HEK293 (cell line): ENCODE measurements around the gene SSBP1.

Experiments used
- CTCF ChIA-PET: fragments of 350-600 bp; formaldehyde crosslinking; extraction: SDS; loops from one replicate; lab custom pipeline; 2021; ENCODE audit warnings: antibody characterized with exemption; lab: Yijun Ruan, JAX
- POLR2A ChIA-PET: fragments of 300-600 bp; formaldehyde crosslinking; extraction: SDS; loops from one replicate; lab custom pipeline; 2020; ENCODE audit warnings: antibody characterized with exemption, inconsistent platforms; lab: Yijun Ruan, JAX
- H3K27ac ChIP-seq: fragments of 200-500 bp; sonication (Bioruptor generic); 2 replicates; pipeline ENCODE4 v1.5.1; 2014; ENCODE audit warnings: low read depth, low read length, control low read depth, inconsistent platforms; ENCODE audit errors: extremely low read depth
- H3K36me3 ChIP-seq, 2 experiments: fragments of 200-500 bp in 1 of 2; sonication (Bioruptor generic) in 1 of 2; 1 replicate in 1 of 2; 2 replicates in 1 of 2; pipeline ENCODE4 v1.5.1; 2014 to 2017; ENCODE audit warnings: inconsistent platforms in 2 of 2, low read length in 2 of 2; ENCODE audit not compliant: control insufficient read depth in 2 of 2, insufficient read depth in 1 of 2
- H3K4me1 ChIP-seq: fragments of 200-500 bp; sonication (Bioruptor generic); 2 replicates; pipeline ENCODE4 v1.5.1; 2014; ENCODE audit warnings: mild to moderate bottlenecking, low read length, inconsistent platforms; ENCODE audit not compliant: control insufficient read depth, insufficient read depth
- H3K4me3 ChIP-seq: 2 replicates; pipeline ENCODE4 v1.5.1; 2011; ENCODE audit warnings: low read depth, mild to moderate bottlenecking, control low read depth, low read length, moderate library complexity
- H3K9me3 ChIP-seq: fragments of 200-500 bp; sonication (Bioruptor generic); 2 replicates; pipeline ENCODE4 v1.5.1; 2014; ENCODE audit warnings: low read depth, low read length, inconsistent platforms; ENCODE audit not compliant: control insufficient read depth, insufficient read depth
- BCL11A ChIP-seq: fragments of 450-650 bp; formaldehyde crosslinking; IDR thresholded peaks from 2 replicates; pipeline ENCODE4 v1.5.1; 2016; ENCODE audit warnings: low read depth, missing biosample characterization, missing genetic modification characterization
- GLI2 ChIP-seq: fragments of 450-650 bp; formaldehyde crosslinking; IDR thresholded peaks from 2 replicates; pipeline ENCODE4; 2017; ENCODE audit warnings: missing biosample characterization, missing genetic modification characterization, low read depth, borderline replicate concordance
- KLF8 ChIP-seq: fragments of 450-650 bp; formaldehyde crosslinking; IDR thresholded peaks from 2 replicates; pipeline ENCODE4 v1.5.1; 2016; ENCODE audit warnings: missing biosample characterization, missing genetic modification characterization
- REST ChIP-seq: fragments of 450-650 bp; formaldehyde crosslinking; IDR thresholded peaks from 2 replicates; pipeline ENCODE4 v1.5.1; 2016; ENCODE audit warnings: missing biosample characterization, missing genetic modification characterization
- SETDB1 ChIP-seq: IDR thresholded peaks from one replicate; pipeline ENCODE4 v1.6.1; 2017; ENCODE audit warnings: mild to moderate bottlenecking, low read length, moderate library complexity, mixed read lengths; ENCODE audit not compliant: insufficient read length
- SP2 ChIP-seq: fragments of 450-650 bp; formaldehyde crosslinking; IDR thresholded peaks from 2 replicates; pipeline ENCODE4 v1.5.1; 2016; ENCODE audit warnings: missing biosample characterization, missing genetic modification characterization
- TRIM28 ChIP-seq: IDR thresholded peaks from 2 replicates; pipeline ENCODE4 v1.6.1; 2011; ENCODE audit warnings: low read length, control low read depth, borderline replicate concordance
- ZBTB21 ChIP-seq: fragments of 450-650 bp; formaldehyde crosslinking; IDR thresholded peaks from 2 replicates; pipeline ENCODE4 v1.5.1; 2017; ENCODE audit warnings: missing biosample characterization, missing genetic modification characterization
- ZNF18 ChIP-seq: fragments of 450-650 bp; formaldehyde crosslinking; IDR thresholded peaks from 2 replicates; pipeline ENCODE4 v1.5.1; 2016; ENCODE audit warnings: missing biosample characterization, missing genetic modification characterization
- ZNF274 ChIP-seq, 2 experiments: fragments of 200-500 bp in 1 of 2; fragments of 450-650 bp in 1 of 2; sonication (Bioruptor generic) in 1 of 2; formaldehyde crosslinking in 1 of 2; IDR thresholded peaks; 2 replicates each; pipeline versions ENCODE4 v1.5.1 to v1.6.1; 2014 to 2016; ENCODE audit warnings: borderline replicate concordance in 1 of 2, inconsistent platforms in 1 of 2, low read length in 1 of 2, missing biosample characterization in 1 of 2, missing genetic modification characterization in 1 of 2
- ZNF311 ChIP-seq: fragments of 450-650 bp; formaldehyde crosslinking; IDR thresholded peaks from 2 replicates; pipeline ENCODE4 v1.5.1; 2017; ENCODE audit warnings: missing biosample characterization, missing genetic modification characterization, borderline replicate concordance
- ZNF350 ChIP-seq: fragments of 450-650 bp; formaldehyde crosslinking; IDR thresholded peaks from 2 replicates; pipeline ENCODE4 v1.5.0; 2017; ENCODE audit warnings: missing biosample characterization, mild to moderate bottlenecking, missing genetic modification characterization
- ZNF37A ChIP-seq: fragments of 450-650 bp; IDR thresholded peaks from 2 replicates; pipeline ENCODE4 v1.5.1; 2018; ENCODE audit warnings: missing biosample characterization, missing genetic modification characterization
- ZNF394 ChIP-seq: fragments of 450-650 bp; formaldehyde crosslinking; IDR thresholded peaks from 2 replicates; pipeline ENCODE4 v1.5.1; 2016; ENCODE audit warnings: missing biosample characterization, missing genetic modification characterization, mild to moderate bottlenecking, moderate library complexity, borderline replicate concordance
- ZNF398 ChIP-seq: fragments of 450-650 bp; formaldehyde crosslinking; IDR thresholded peaks from 2 replicates; pipeline ENCODE4 v1.5.1; 2017; ENCODE audit warnings: missing biosample characterization, missing genetic modification characterization
- ZNF488 ChIP-seq: fragments of 450-650 bp; formaldehyde crosslinking; IDR thresholded peaks from 2 replicates; pipeline ENCODE4 v1.5.1; 2016; ENCODE audit warnings: missing biosample characterization, missing genetic modification characterization
- ZNF555 ChIP-seq: fragments of 450-650 bp; formaldehyde crosslinking; conservative IDR thresholded peaks from 2 replicates; pipeline ENCODE4 v1.5.1; 2017; ENCODE audit warnings: missing biosample characterization, mild to moderate bottlenecking, missing genetic modification characterization, inconsistent platforms
- ZNF645 ChIP-seq: fragments of 450-650 bp; formaldehyde crosslinking; IDR thresholded peaks from 2 replicates; pipeline ENCODE4; 2016; ENCODE audit warnings: missing biosample characterization, missing genetic modification characterization
- ZNF670 ChIP-seq: fragments of 450-650 bp; formaldehyde crosslinking; IDR thresholded peaks from 2 replicates; pipeline ENCODE4 v1.5.1; 2016; ENCODE audit warnings: missing biosample characterization, missing genetic modification characterization, low read depth
- ZNF747 ChIP-seq: fragments of 450-650 bp; formaldehyde crosslinking; IDR thresholded peaks from 2 replicates; pipeline ENCODE4 v1.5.1; 2016; ENCODE audit warnings: missing biosample characterization, missing genetic modification characterization
- ZNF837 ChIP-seq: fragments of 450-650 bp; formaldehyde crosslinking; IDR thresholded peaks from 2 replicates; pipeline ENCODE4 v1.5.1; 2016; ENCODE audit warnings: missing biosample characterization, missing genetic modification characterization
- ZSCAN23 ChIP-seq: fragments of 450-650 bp; formaldehyde crosslinking; IDR thresholded peaks from 2 replicates; pipeline ENCODE4 v1.5.1; 2016; ENCODE audit warnings: missing biosample characterization, missing genetic modification characterization

The SSBP1 gene

GRCh38 chr7:141715018-141715417 is 23.1 kb upstream of the SSBP1 start (continued):
- no peak for TF ChIP-seq SETDB1
- no peak for TF ChIP-seq ZNF274 (IDR thresholded peaks at IDR 0.05; ENCODE audit: low read length)
- TF ChIP-seq ZNF274 (tag by site-specific recombination; IDR thresholded peaks at IDR 0.05; ENCODE audit: borderline replicate concordance) = no peak
- no peak for TF ChIP-seq ZNF488 (tag by site-specific recombination)

GRCh38 chr7:141715794-141716689 is 22.1 kb upstream of the SSBP1 start:
- Histone ChIP-seq H3K27ac (no peak overlapping the region), H3K4me3 (no peak overlapping the region), H3K9me3 (no peaks in the 10 kb centered on the region), H3K36me3 (no peaks in the 10 kb centered on the region), H3K4me1 (no peaks in the 10 kb centered on the region)
- ChIA-PET CTCF (interaction anchor here (0.7 to 1.5 kb wide), 2 partner anchors 62 to 214 kb away, joined by 4 to 8 read pairs; no protein-coding TSS in a partner anchor), POLR2A (no interaction called here)
- no peak for TF ChIP-seq GLI2 (tag by site-specific recombination)
- TF ChIP-seq BCL11A (tag by site-specific recombination) = no peak
- no peak for TF ChIP-seq ZSCAN23 (tag by site-specific recombination)
- no peak for TF ChIP-seq ZNF311 (tag by site-specific recombination)
- TF ChIP-seq REST = peak; percentile 93
- TF ChIP-seq ZNF747 (tag by site-specific recombination) = no peak
- no peak for TF ChIP-seq ZNF394 (tag by site-specific recombination)
- TF ChIP-seq ZNF398 (tag by site-specific recombination) = 0 out of 2 replicates have a peak, but pooled peaks have one; percentile 32
- no peak for TF ChIP-seq ZNF18 (tag by site-specific recombination)

GRCh38 chr7:141717450-141717849 is 20.7 kb upstream of the SSBP1 start:
- CTCF ChIA-PET = interaction anchor here (1.0 kb wide), 1 partner anchor 20 kb away, joined by 4 read pairs; no protein-coding TSS in a partner anchor
- no peaks in the 10 kb centered on the region for H3K4me1 ChIP-seq
- TF ChIP-seq ZNF645 (tag by site-specific recombination) = no peak
- TF ChIP-seq ZBTB21 (tag by site-specific recombination) = no peak
- no peak for TF ChIP-seq ZNF350 (tag by site-specific recombination)
- TF ChIP-seq ZNF670 (tag by site-specific recombination) = no peak
- TF ChIP-seq ZNF37A (tag by site-specific recombination) = no peak
- TF ChIP-seq KLF8 (tag by site-specific recombination) = no peak
- no peak for TF ChIP-seq TRIM28
- no peak for TF ChIP-seq ZNF555 (tag by site-specific recombination)
- TF ChIP-seq SP2 = no peak
- no peak for TF ChIP-seq ZNF837

More at GRCh38 chr7:141717450-141717849, 20.7 kb upstream of the SSBP1 start:
- H3K4me3 ChIP-seq = no peak overlapping the region
- H3K9me3 ChIP-seq = no peaks in the 10 kb centered on the region
- POLR2A ChIA-PET = no interaction called here
- H3K36me3 ChIP-seq = no peaks in the 10 kb centered on the region
- H3K27ac ChIP-seq = no peak overlapping the region
